CMK (cell line): ENCODE results near the gene LRRC37A2.
"Not testable (repeated sequence)": the region's sequence is repeated elsewhere in the genome, so short reads cannot be mapped to it uniquely, and the experiment has no call there.

Source experiments
- DNase-seq: peaks from one replicate; pipeline ENCODE4 v3.0.0-alpha.2; 2010; ENCODE audit warnings: low read depth

Gene LRRC37A2

DNA sequence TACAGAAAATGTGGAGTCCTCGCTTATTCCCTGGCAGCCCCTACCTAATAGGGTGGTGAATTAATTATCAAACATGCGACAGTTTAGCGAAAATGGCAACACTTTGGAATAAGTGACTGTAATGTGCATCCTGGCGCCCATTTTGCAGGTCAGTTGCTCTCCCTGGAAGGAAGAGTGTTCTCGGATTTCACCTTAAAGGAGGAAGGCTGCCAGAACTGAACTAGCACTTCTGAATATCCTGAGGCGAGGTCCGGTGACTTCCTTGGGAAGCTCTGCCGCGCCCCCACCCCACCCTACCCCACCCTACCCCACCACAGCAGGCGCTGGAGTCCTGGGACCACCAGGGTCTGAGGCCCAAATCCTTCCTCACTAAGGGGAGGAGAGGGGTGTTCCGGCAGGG is at the start of gene LRRC37A2:
LRRC37A2 (plus strand) TSS at position 301 of the 400 bp plus-strand sequence. CDS start 245 bp downstream, outside the sequence.
- not testable (repeated sequence) for DNase-seq

GRCh38 chr17:46467618-46468017 is 44.6 kb upstream of the LRRC37A2 start:
- DNase-seq = not testable (repeated sequence)

DNA sequence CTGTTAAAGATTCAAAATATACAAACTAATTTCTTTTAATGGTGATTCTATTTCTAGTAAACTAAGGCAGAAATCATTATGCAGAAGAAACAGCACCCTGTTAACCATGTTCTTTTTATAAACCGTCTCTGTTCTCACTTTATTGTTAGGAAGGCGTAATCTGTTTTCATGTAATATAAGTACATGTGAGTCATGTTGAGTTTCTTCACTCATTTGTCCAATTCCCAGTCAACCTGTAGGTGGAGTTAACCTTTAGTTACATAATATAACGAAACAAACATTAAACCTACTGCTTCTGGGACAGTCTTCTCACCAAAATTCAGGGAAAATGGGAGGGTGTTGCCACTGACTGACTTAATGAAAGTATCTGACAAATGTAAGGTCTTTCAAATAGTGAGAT is 37.8 kb upstream of the LRRC37A2 start:
- not testable (repeated sequence) for DNase-seq

GRCh38 chr17:46475583-46475982 is 36.7 kb upstream of the LRRC37A2 start:
- not testable (repeated sequence) for DNase-seq

GRCh38 chr17:46478823-46479222 is 33.4 kb upstream of the LRRC37A2 start:
- DNase-seq = not testable (repeated sequence)

GRCh38 chr17:46481310-46481709 is 31.0 kb upstream of the LRRC37A2 start:
- not testable (repeated sequence) for DNase-seq

- not testable (repeated sequence) for DNase-seq
Observed at GRCh38 chr17:46492021-46492420, 20.2 kb upstream of the LRRC37A2 start.

GRCh38 chr17:46499437-46500139 is 12.7 kb upstream of the LRRC37A2 start:
- DNase-seq = not testable (repeated sequence)

DNA sequence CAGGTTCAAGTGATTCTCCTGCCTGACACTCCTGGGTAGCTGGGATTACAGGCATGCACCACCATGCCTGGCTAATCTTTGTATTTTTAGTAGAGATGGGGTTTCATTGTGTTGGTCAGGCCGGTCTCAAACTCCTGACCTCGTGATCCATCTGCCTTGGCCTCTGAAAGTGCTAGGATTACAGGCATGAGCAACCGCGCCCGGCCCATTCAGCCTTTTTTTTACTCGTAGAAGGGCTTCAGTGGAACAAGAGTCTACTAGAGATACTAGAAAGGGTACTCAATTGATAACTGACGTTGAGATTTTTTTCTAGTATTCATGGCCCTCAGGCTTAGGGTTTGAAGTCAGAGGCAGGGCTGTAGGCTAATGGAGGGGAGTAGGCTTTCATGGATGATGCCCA is 6.4 kb upstream of the LRRC37A2 start:
- not testable (repeated sequence) for DNase-seq

GRCh38 chr17:46534716-46535115 is 22.4 kb downstream of the LRRC37A2 start:
- not testable (repeated sequence) for DNase-seq

DNA sequence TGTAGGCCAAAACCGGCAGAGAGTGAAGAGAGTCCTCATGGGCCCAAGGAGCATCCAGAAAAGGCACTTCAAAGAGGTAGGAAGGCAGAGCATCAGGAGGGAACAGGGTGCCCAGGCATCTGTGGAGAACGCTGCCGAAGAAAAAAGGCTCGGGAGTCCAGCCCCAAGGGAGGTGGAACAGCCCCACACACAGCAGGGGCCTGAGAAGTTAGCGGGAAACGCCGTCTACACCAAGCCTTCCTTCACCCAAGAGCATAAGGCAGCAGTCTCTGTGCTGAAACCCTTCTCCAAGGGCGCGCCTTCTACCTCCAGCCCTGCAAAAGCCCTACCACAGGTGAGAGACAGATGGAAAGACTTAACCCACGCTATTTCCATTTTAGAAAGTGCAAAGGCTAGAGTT is 36.3 kb downstream of the LRRC37A2 start:
- DNase-seq = not testable (repeated sequence)

- DNase-seq = not testable (repeated sequence)
Observed at GRCh38 chr17:46559155-46559554, 46.9 kb downstream of the LRRC37A2 start.

GRCh38 chr17:46560048-46560447 is 47.8 kb downstream of the LRRC37A2 start:
- DNase-seq = not testable (repeated sequence)

- not testable (repeated sequence) for DNase-seq
Observed at GRCh38 chr17:46566284-46566683, 54.0 kb downstream of the LRRC37A2 start.

DNA sequence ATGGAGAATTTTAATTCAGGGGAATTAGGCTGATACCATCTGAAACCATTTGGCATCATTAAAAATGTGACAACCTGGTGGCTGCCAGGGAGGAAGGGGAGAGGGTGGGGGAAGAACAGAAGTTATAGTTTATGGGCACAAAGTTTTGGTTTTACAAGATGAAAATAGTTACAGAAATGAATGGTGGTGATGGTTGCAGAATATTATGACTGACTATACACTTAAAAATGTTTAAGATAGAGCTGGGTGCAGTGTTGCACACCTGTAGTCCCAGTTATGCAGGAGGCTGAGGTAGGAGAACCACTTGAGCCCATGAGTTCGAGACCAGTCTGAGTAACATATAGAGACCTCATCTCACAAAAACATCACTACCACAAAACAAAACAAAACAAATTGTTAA is 54.7 kb downstream of the LRRC37A2 start:
- DNase-seq = not testable (repeated sequence)

DNA sequence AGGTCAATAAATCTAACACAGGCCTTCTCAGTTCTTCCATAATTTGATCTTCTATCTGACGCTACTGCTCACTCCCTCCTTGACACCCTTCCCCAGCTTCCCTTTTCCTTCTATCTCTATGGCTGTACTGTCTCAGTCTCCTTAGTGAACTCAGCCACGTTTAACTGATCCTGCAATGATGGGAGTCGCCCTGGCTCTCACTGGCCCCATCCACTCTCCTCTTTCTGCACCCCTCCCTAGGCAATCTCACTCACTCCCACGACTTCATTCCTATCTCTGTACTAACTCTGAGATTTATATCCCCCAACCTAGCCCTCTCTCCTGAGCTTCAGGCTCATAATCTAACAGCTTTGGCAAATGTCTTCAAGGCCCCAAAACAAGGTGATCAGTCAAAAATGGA is 59.5 kb downstream of the LRRC37A2 start:
- not testable (repeated sequence) for DNase-seq

DNA sequence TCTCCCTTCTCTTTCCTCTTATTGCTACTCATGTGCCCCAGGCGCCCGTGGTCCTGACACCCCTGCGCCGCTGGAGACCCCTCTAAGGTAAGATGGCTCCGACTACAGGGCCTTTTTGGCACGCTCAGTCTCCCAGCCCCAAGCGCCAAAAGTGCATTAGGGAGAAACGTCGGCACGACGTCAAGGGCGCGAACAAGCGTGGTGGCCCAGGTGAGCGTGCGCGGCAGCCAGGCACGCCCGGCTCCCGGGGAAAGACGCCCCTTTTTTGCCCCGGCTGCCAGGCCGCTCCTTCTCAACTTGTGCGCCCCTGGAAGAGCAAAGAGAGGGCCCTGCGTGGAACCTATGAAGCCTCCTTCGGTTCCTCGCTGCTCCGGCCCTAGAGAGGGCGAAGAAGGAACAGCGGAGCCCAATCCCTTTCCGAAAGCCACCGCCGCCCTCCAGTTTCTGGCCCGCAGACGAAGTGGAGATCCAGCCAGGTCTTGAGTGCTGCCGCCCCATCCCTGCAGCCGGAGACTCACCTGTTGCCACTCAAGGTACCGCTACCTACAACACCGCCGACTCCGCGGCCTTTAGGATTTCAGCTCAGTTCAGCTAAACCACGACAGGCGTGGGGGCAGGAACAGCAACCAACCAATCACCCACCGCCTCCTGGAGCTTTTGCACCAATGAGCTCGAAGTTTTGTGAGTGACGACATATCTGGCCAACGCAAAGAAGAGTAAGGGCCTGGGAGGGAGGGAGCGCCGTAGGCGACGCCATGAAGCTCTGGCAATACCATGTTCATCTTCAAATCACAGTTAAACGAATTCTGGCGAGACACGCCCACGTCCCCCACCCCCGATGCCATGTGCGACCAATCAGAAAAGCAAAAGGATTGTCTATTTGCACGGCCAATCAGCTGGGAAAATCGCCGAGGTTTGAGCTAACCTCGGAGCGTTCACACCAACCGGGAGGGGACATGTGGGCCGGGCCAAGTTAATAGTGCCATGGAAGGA is 67.1 kb downstream of the LRRC37A2 start, which contains the start of gene ARL17A:
ARL17A (minus strand) TSS at position 609 of the 993 bp plus-strand sequence. CDS start 3,369 bp downstream, outside the sequence.
- not testable (repeated sequence) for DNase-seq

GRCh38 chr17:46580082-46580481 is 67.8 kb downstream of the LRRC37A2 start:
- not testable (repeated sequence) for DNase-seq

DNA sequence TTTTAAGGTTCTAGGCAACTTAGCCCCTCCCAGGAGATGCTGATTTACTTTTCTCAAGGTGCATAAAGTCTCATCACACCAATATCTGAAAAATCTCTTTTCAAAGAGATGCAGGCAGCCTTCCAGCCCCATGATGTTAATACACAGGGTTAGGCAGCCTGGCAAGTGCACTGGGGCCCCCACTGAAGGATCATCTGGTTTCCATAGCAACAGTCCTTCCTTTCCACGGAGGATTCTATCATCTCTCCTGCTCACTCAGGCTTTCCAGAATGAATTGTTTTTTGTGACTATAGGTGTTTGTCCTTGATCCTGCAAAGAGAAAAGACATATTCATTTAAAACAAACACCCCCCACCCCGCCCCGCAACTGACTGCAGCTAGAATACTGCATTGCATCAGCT is 73.2 kb downstream of the LRRC37A2 start:
- not testable (repeated sequence) for DNase-seq

- not testable (repeated sequence) for DNase-seq
Observed at GRCh38 chr17:46590157-46591146, 78.2 kb downstream of the LRRC37A2 start, which contains the start of gene NSF. NSF (plus strand) TSS chr17:46590669; CDS start chr17:46590776, 107 bp downstream.

GRCh38 chr17:46591332-46591731 is 79.1 kb downstream of the LRRC37A2 start:
- not testable (repeated sequence) for DNase-seq
